GM19099 (cell line): ENCODE data around the gene FAM222A.

Experiments used
- POLR2A ChIP-seq: IDR thresholded peaks from 3 replicates; pipeline ENCODE4 v1.6.1; 2011; ENCODE audit warnings: low read depth; ENCODE audit not compliant: insufficient read length; ENCODE audit errors: extremely low read depth

Gene FAM222A

GRCh38 chr12:109726106-109726497 lies 12.5 kb downstream of the FAM222A start:
- no peak for TF ChIP-seq POLR2A

GRCh38 chr12:109726511-109727038 lies 12.9 kb downstream of the FAM222A start:
- TF ChIP-seq POLR2A: no peak

GRCh38 chr12:109727039-109727723 lies 13.6 kb downstream of the FAM222A start:
- no peak for TF ChIP-seq POLR2A

GRCh38 chr12:109727746-109728726 lies 14.4 kb downstream of the FAM222A start:
- no peak for TF ChIP-seq POLR2A

DNA sequence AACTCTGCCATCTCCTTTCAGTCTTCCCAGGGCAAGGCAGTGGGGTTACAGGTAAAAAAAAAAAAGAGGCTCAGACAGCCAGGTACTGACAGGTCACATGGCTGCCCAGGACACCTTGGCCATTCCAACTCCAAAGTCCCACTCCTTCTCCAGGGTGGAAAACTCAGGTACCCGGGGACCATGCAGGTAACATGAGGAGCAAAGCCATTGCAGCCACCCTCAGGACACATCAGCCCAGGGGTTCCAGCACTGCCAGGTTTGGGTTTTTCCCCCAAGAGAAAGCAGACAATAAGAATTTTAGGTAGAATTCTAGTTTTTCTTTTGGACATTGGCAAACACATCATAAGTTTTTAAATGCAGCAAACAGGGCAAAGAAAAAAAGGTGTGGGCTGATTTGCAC lies 15.3 kb downstream of the FAM222A start:
- no peak for TF ChIP-seq POLR2A

DNA sequence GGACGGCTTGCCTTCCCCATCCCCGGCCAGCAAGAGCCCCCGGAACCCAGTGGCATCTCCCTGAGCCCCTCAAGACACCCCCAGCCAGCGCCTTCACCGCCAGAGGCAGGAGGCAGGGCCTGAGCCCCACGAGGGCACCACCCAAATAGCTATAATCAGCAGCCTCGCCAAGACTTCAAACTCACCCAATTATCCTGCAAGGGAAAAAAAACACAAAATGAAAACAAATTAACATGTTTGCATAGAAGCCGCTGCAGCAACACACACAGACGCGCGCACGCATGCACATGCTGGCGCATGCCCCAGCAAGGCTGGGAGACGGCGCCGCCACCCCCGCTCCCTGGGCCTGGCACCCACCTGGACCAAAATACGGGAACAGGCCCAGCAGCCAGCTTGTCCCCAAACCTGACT lies 15.8 kb downstream of the FAM222A start:
- TF ChIP-seq POLR2A: no peak

DNA sequence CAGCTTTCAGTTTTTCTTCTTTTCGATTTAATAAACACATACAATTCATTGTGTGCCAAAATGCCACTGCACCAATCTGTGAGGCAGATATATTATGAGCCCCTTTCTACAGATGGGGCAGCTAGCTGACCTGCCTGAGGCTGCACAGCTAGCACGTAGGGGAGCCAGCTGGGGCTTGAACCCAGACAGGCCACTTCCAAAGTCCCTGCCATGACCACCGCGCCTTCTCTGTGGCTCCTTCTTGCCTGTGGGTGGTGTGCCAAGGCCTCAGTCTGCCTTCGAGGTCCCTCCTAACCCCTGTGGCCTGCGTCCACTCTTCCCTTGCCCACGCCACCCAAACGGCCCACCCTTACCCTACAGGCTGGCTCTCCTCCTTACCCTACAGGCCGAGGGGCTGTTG lies 16.2 kb downstream of the FAM222A start:
- no peak for TF ChIP-seq POLR2A

- TF ChIP-seq POLR2A: no peak
Observed at GRCh38 chr12:109730306-109731145, 16.9 kb downstream of the FAM222A start.

- TF ChIP-seq POLR2A: no peak
Observed at GRCh38 chr12:109731231-109731731, 17.7 kb downstream of the FAM222A start.

DNA sequence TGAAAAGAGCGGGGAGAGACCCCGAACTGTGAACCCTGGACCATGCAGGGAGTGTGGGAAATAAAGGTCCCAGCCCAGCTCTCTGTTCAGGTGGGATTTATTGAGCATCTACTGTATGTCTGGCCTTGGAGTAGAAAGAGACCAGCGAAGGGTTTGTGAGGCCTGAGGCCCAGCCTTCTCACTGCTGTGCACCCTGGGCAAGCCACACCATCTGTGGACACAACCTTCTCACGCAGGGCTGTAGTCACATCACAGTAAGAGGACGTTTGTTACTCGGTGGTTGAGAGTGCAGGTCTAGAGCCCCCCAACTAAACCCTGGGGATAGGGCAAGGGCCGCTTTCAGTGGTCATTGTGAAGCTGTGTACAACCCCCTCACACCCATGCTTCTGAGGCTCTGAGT lies 18.2 kb downstream of the FAM222A start:
- TF ChIP-seq POLR2A: no peak

DNA sequence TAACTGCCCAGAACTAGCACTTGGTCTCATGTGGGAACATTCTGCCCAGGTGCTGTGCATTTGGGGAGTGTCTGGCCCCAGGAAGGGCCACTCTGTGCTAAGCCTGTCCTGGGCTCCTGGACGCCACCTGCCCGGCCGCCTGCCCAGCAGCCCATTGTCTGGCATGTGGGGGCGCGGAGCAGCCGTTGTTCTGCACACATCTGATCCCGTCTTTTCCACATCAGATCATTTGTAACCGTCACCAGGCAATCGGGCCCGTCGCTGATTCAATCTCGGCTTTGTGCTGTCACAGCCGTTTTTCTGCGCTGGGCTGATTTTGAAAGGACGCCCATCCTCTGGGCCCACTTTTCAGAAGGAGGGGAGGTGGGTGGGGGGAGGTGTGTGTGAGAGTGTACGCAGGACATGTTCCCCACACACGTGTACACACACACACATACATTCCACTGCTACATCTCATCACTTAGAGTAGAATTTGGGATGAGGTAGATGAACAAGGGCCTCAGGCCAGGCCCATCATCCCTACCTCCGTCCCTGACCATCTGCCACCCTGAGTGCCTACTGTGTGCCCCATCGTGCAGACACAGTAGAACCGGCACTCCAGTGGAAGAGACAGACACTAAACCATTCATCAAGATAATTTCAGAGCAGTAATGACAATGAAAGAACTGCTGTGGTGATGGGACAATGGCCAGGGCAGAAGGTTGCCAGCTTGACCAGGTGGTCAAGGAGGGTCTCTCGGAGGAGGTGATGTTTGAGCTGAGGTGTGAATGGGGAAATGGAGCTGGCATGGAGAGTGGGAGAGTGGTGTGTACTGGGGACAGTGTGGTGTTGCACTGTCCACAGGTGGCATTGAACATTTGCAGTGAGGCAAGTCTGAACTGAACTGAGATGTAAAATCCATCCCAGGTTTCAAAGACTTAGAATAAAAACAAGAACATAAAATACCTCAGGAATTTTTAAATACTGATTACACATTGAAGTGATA lies 19.0 kb downstream of the FAM222A start:
- no peak for TF ChIP-seq POLR2A

- no peak for TF ChIP-seq POLR2A
Observed at GRCh38 chr12:109734219-109735000, 20.8 kb downstream of the FAM222A start.

GRCh38 chr12:109735051-109735521 lies 21.5 kb downstream of the FAM222A start:
- TF ChIP-seq POLR2A: no peak
